Chondrocyte (in vitro differentiated cells): ENCODE measurements around the gene DCHS2. TPM values are rescaled to one million over a fixed set of nuclear protein-coding genes. Genes with fewer than 3 reads are reported as not detected.

Experiments
- DNase-seq: peaks from one replicate; pipeline ENCODE4 v3.0.0; 2021; ENCODE audit warnings: mixed read lengths, low spot score
- H3K27ac Mint-ChIP-seq: one replicate; pipeline ENCODE4 v1.8.0; 2021; ENCODE audit warnings: mild to moderate bottlenecking, moderate library complexity, mixed read lengths; ENCODE audit not compliant: unreplicated experiment
- H3K27me3 Mint-ChIP-seq: 2 replicates; pipeline ENCODE4 v1.8.0; 2021; ENCODE audit warnings: low read depth, mixed read lengths
- H3K36me3 Mint-ChIP-seq: 2 replicates; pipeline ENCODE4 v1.8.0; 2021; ENCODE audit warnings: low read depth, mixed read lengths
- H3K4me1 Mint-ChIP-seq: 2 replicates; pipeline ENCODE4 v1.8.0; 2021; ENCODE audit warnings: low read depth, mild to moderate bottlenecking, mixed read lengths
- H3K4me3 Mint-ChIP-seq: one replicate; pipeline ENCODE4 v1.8.0; 2021; ENCODE audit warnings: mild to moderate bottlenecking, moderate library complexity, mixed read lengths; ENCODE audit not compliant: unreplicated experiment
- H3K9me3 Mint-ChIP-seq: 2 replicates; pipeline ENCODE4 v1.8.0; 2021; ENCODE audit warnings: low read depth, mixed read lengths
- CTCF ChIP-seq: fragments of 200-600 bp; sonication (generic); IDR thresholded peaks from 2 replicates; pipeline ENCODE4 v1.5.0; 2021; ENCODE audit warnings: antibody characterized with exemption, mild to moderate bottlenecking, moderate library complexity
- total RNA-seq: library from RNA; stranded (reverse); gene quantifications from 3 replicates; pipeline ENCODE4 v1.2.1, GENCODE V29; 2021

The DCHS2 gene
- total RNA-seq, 1 donor from 2014 or later = not detected

- DNase-seq = no peak
- Mint-ChIP-seq H3K9me3 (no peaks in the 10 kb centered on the region), H3K27me3 (peaks cover 46% of the 10 kb centered on the region), H3K4me3 (no peak overlapping the region), H3K4me1 (no peaks in the 10 kb centered on the region), H3K36me3 (no peaks in the 10 kb centered on the region), H3K27ac (no peak overlapping the region)
- TF ChIP-seq CTCF = no peak
Observed at GRCh38 chr4:154527308-154527707, 35.7 kb upstream of the DCHS2 start.

- Mint-ChIP-seq H3K9me3 (no peaks in the 10 kb centered on the region), H3K27me3 (peaks cover 47% of the 10 kb centered on the region), H3K4me1 (no peaks in the 10 kb centered on the region), H3K27ac (no peak overlapping the region), H3K36me3 (no peaks in the 10 kb centered on the region), H3K4me3 (no peak overlapping the region)
- DNase-seq = no peak
- no peak for TF ChIP-seq CTCF
Observed at GRCh38 chr4:154526151-154526550, 34.6 kb upstream of the DCHS2 start.

GRCh38 chr4:154521607-154522006 lies 30.0 kb upstream of the DCHS2 start:
- Mint-ChIP-seq H3K27me3 (peaks cover 58% of the 10 kb centered on the region), H3K4me3 (no peak overlapping the region), H3K4me1 (peaks cover 4% of the 10 kb centered on the region), H3K27ac (no peak overlapping the region), H3K9me3 (no peaks in the 10 kb centered on the region), H3K36me3 (no peaks in the 10 kb centered on the region)
- no peak for TF ChIP-seq CTCF
- DNase-seq = no peak

- TF ChIP-seq CTCF = no peak
- DNase-seq = no peak
- peaks cover 48% of the 10 kb centered on the region for H3K27me3 Mint-ChIP-seq
Observed at GRCh38 chr4:154519214-154519613, 27.6 kb upstream of the DCHS2 start.

GRCh38 chr4:154517591-154517990 lies 26.0 kb upstream of the DCHS2 start:
- no peak for DNase-seq
- Mint-ChIP-seq H3K36me3 (no peaks in the 10 kb centered on the region), H3K4me1 (peaks cover 4% of the 10 kb centered on the region), H3K27ac (no peak overlapping the region), H3K4me3 (no peak overlapping the region), H3K27me3 (peaks cover 50% of the 10 kb centered on the region), H3K9me3 (no peaks in the 10 kb centered on the region)
- TF ChIP-seq CTCF = no peak

More at GRCh38 chr4:154519214-154519613, 27.6 kb upstream of the DCHS2 start:
- H3K4me3 Mint-ChIP-seq = no peak overlapping the region
- no peaks in the 10 kb centered on the region for H3K36me3 Mint-ChIP-seq
- H3K27ac Mint-ChIP-seq = no peak overlapping the region
- H3K4me1 Mint-ChIP-seq = peaks cover 4% of the 10 kb centered on the region
- H3K9me3 Mint-ChIP-seq = no peaks in the 10 kb centered on the region
